K562 (cell line): Measurements from ENCODE around the gene CCDC27. TPM values are rescaled to one million over a fixed set of nuclear protein-coding genes. Genes with fewer than 3 reads are reported as not detected.

Source experiments
- ATAC-seq: fragments of 200-7000 bp; cut with Tn5 transposase; 3 replicates; pipeline ENCODE4 v1.9.1; 2020; ENCODE audit warnings: moderate library complexity
- BruUV-seq: library from RNA; stranded (reverse); fragments of 400-500 nt; replicated peaks from 2 replicates; lab custom pipeline; 2021; lab: Mats Ljungman, UMichigan
- CTCF ChIA-PET: fragments of 300-600 bp; formaldehyde crosslinking; extraction: SDS; loops from one replicate; lab custom pipeline; 2021; ENCODE audit warnings: low intra/inter-chr PET ratio; lab: Yijun Ruan, JAX
- POLR2A ChIA-PET: fragments of 300-600, 350-650 bp; sonication (Branson Sonifier 250); formaldehyde crosslinking; extraction: SDS; loops from one replicate; lab custom pipeline; 2021; ENCODE audit warnings: antibody characterized with exemption, inconsistent platforms; lab: Yijun Ruan, JAX
- DNase-seq, 4 experiments: peaks; one replicate each; pipeline versions ENCODE4 v3.0.0 to v3.0.0-alpha.2; 2011 to 2018; ENCODE audit warnings: low spot score in 3 of 4, mixed read lengths in 3 of 4; ENCODE audit errors: extremely low read depth in 1 of 4
- FAIRE-seq: peaks from 2 replicates; lab custom pipeline; 2011; peaks lifted over from hg19 to GRCh38; lab: Jason Lieb, UNC
- H2AFZ ChIP-seq: 2 replicates; pipeline ENCODE4 v1.6.0; 2011; ENCODE audit warnings: low read depth, low read length, control low read depth, inconsistent platforms
- H3K27ac ChIP-seq: fragments of 200-600 bp; 3 replicates; pipeline ENCODE4 v1.8.0; 2011; ENCODE audit warnings: low read depth, mild to moderate bottlenecking, control low read depth, inconsistent platforms, low read length, moderate library complexity, mixed read lengths; ENCODE audit errors: extremely low read depth
- H3K27me3 ChIP-seq, 2 experiments: fragments of 300-600 bp in 1 of 2; 2 replicates in 1 of 2; 3 replicates in 1 of 2; pipeline versions ENCODE4 v1.6.0 to v1.8.0; 2011; ENCODE audit warnings: inconsistent platforms in 2 of 2, low read length in 2 of 2, mild to moderate bottlenecking in 1 of 2, mixed read lengths in 1 of 2, moderate library complexity in 1 of 2; ENCODE audit not compliant: control insufficient read depth in 2 of 2, insufficient read depth in 2 of 2
- H3K36me3 ChIP-seq: fragments of 300-600 bp; 3 replicates; pipeline ENCODE4 v1.8.0; 2011; ENCODE audit warnings: mild to moderate bottlenecking, low read length, inconsistent platforms; ENCODE audit not compliant: control insufficient read depth, insufficient read depth
- H3K4me1 ChIP-seq, 2 experiments: fragments of 200-600 bp in 1 of 2; replicated peaks in 1 of 2; 2 replicates in 1 of 2; 3 replicates in 1 of 2; pipeline versions ENCODE4 v1.5.1 to v1.8.0; 2011; ENCODE audit warnings: inconsistent platforms in 2 of 2, low read length in 2 of 2, mild to moderate bottlenecking in 1 of 2, mixed read lengths in 1 of 2, moderate library complexity in 1 of 2; ENCODE audit not compliant: control insufficient read depth in 2 of 2, insufficient read depth in 2 of 2
- H3K4me2 ChIP-seq: 2 replicates; pipeline ENCODE4 v1.6.1; 2011; ENCODE audit warnings: low read length, control low read depth, inconsistent platforms, mixed read lengths; ENCODE audit not compliant: insufficient read depth
- H3K4me3 ChIP-seq: fragments of 200-600 bp; sonication (generic), shearing (Covaris generic); 2 replicates; pipeline ENCODE4 v1.5.1; 2016; ENCODE audit warnings: control low read depth, inconsistent platforms
- H3K79me2 ChIP-seq: fragments of 200-600 bp; 3 replicates; pipeline ENCODE4 v1.8.0; 2011; ENCODE audit warnings: low read length, inconsistent platforms; ENCODE audit not compliant: control insufficient read depth, insufficient read depth
- H3K9ac ChIP-seq, 2 experiments: 2 replicates each; pipeline versions ENCODE4 v1.6.0 to v1.6.1; 2011; ENCODE audit warnings: low read depth in 2 of 2, low read length in 2 of 2, control low read depth in 1 of 2, inconsistent platforms in 1 of 2, mild to moderate bottlenecking in 1 of 2, mixed read lengths in 1 of 2; ENCODE audit not compliant: insufficient read depth in 1 of 2
- H3K9me1 ChIP-seq: one replicate; pipeline ENCODE4 v1.6.0; 2011; ENCODE audit warnings: inconsistent platforms, mild to moderate bottlenecking, low read length, moderate library complexity; ENCODE audit not compliant: control insufficient read depth, insufficient read depth
- H3K9me3 ChIP-seq: replicated peaks from 2 replicates; pipeline ENCODE4 v1.5.1; 2011; ENCODE audit warnings: low read depth, low read length, inconsistent platforms; ENCODE audit not compliant: control insufficient read depth, insufficient read depth
- H4K20me1 ChIP-seq: replicated peaks from 2 replicates; pipeline ENCODE4 v1.6.1; 2011; ENCODE audit warnings: low read length, inconsistent platforms, mixed read lengths; ENCODE audit not compliant: control insufficient read depth, insufficient read depth
- POLR2G ChIP-seq: fragments of 200-400 bp; formaldehyde crosslinking; IDR thresholded peaks from 2 replicates; pipeline ENCODE4 v1.6.1; 2017; ENCODE audit warnings: low read depth, mild to moderate bottlenecking, antibody characterized with exemption, low read length, moderate library complexity
- RBFOX2 ChIP-seq: fragments of 200-400 bp; formaldehyde crosslinking; IDR thresholded peaks from 2 replicates; pipeline ENCODE4 v1.6.1; 2017; ENCODE audit warnings: low read depth, mild to moderate bottlenecking, low read length, moderate library complexity
- ZNF407 ChIP-seq: fragments of 450-650 bp; IDR thresholded peaks from 2 replicates; pipeline ENCODE4 v1.6.1; 2016; ENCODE audit warnings: low read depth
- WGBS: fragments of 100-300 bp; shearing (Covaris generic); methylation state at CpG from one replicate; pipeline ENCODE4 v1.1.6; 2016; ENCODE audit warnings: low coverage, mixed read lengths; ENCODE audit not compliant: insufficient coverage; ENCODE audit errors: missing lambda C conversion rate; 5-methylcytosine and 5-hydroxymethylcytosine counted together
- in situ Hi-C: fragments of 300-500 bp; cut with MboI; formaldehyde crosslinking; loops from 4 replicates; pipeline ENCODE4 v1.15.0; 2018; ENCODE audit warnings: inconsistent platforms, mixed read lengths
- intact Hi-C: fragments of 100-400 bp; cut with micrococcal nuclease; formaldehyde crosslinking; loops from 2 replicates; pipeline ENCODE4 v1.14.2; 2022
- polyA plus RNA-seq, 8 experiments: library from polyadenylated mRNA; depleted of rRNA in 4 of 8; stranded (reverse) in 5 of 8; unstranded in 3 of 8; fragments of >200 nt; fragmentation: Nextera tagmentation in 2 of 8; fragmentation: Illumina TruSeq in 1 of 8; extraction: Ambion mirVana in 2 of 8; extraction: Trizol in 1 of 8; gene quantifications; 2 replicates each; pipeline versions ENCODE4 v1.2.1 to v1.2.3, GENCODE V29; 2011 to 2014; ENCODE audit warnings: inconsistent platforms in 1 of 8, missing spikeins in 1 of 8
- total RNA-seq, 7 experiments: library from RNA; depleted of rRNA in 6 of 7; stranded (reverse); fragments of >200 nt in 6 of 7; fragmentation: Illumina TruSeq in 2 of 7; extraction: Trizol in 2 of 7; gene quantifications; 2 replicates each; pipeline versions ENCODE4 v1.2.1 to v1.2.3, GENCODE V29; 2011 to 2021; ENCODE audit warnings: low replicate concordance in 1 of 7

CCDC27 gene
- total and polyA plus RNA-seq, 9 of the 15 experiments (the other 6 are each of a cell fraction or from before 2014, with no cell fraction given) = 0.01 to 0.04 TPM; not detected in 7

- Histone ChIP-seq H3K79me2 (peaks cover 39% of the 10 kb centered on the region), H3K9me1 (no peaks in the 10 kb centered on the region), H3K36me3 (peaks cover 94% of the 10 kb centered on the region), H3K9me3 (no peaks in the 10 kb centered on the region), H2AFZ (no peak overlapping the region), H3K4me2 (no peak overlapping the region), H3K4me3 (no peak overlapping the region), H3K27ac (no peak overlapping the region), H4K20me1 (peaks cover 7% of the 10 kb centered on the region; the same call in 1 of the 2 replicates), H3K9ac (peak overlapping the region in 1 of 2 experiments; percentile 32; a peak in 1 of 4 replicates), H3K4me1 (peaks cover 0 to 43% of the 10 kb centered on the region in 2 experiments; a peak in 2 of 5 replicates), H3K27me3 (no peaks in the 10 kb centered on the region)
- TF ChIP-seq RBFOX2 (peak; percentile 49; the same call in 1 of the 2 replicates), ZNF407 (no peak), POLR2G (peak; percentile 72)
- no TSS peak for BruUV-seq
- FAIRE-seq (no peak), DNase-seq (no peak), ATAC-seq (no peak)
- in situ Hi-C loops = no loop called here
- POLR2A ChIA-PET = interaction anchor here (0.7 to 1.8 kb wide), 4 partner anchors 9 to 17 kb away, joined by 3 to 4 read pairs (median 3); no protein-coding TSS in a partner anchor
- CTCF ChIA-PET = no interaction called here
- intact Hi-C loops = no loop called here
- WGBS = 98% methylated on average over 41 of the region's 45 CpGs
Measured at GRCh38 chr1:3786468-3787348, 34.5 kb downstream of the CCDC27 start.
